ENCODE data around the gene EPHA5.
"Not testable (repeated sequence)": the region's sequence is repeated elsewhere in the genome, so short reads cannot be mapped to it uniquely, and the experiment has no call there.

EPHA5 gene

DNA sequence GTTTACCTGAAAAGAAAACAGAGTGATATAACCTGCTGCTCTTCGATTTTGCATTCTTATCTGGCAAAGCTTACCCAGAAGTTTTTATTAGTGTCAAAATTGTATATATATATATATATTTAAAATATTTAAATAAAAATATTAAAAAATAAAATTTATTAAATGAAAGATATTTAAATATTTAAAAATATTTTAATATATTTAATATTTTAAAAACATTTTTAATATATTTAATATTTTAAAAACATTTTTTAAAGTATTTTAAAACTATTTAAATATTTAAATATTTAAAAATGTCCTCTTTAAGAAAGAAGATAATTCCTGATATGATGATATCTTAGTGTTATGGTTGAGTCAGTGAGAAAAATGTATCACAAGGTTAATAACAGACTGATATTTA is 317.2 kb downstream of the EPHA5 start:
- DNase-seq, result no peak

DNA sequence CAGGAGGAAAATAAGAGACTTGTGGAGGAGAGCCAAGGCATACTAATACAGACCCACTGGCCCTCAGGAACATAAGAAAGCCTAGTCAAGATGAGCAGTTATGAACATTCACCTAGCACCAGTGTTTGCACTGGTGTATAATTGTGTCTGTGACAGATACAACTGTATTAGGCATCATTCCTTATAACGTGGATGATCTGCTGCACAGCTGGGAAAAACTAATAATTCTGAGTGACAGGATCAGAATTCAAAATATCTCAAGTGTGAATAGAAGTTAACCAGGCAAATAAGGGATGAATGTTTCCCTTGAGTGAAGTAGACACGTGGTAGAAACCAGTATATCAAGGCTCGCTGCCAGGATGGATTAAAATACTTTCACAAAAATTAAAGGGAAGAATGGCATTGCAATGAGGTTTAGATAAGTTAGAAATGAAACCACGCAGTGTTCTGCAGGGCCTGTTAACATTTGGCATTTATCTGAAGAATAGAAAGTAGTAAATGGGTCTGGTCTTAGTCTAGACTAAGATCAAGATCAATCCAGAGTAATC is 325.9 kb downstream of the EPHA5 start:
- no peak for DNase-seq

DNA sequence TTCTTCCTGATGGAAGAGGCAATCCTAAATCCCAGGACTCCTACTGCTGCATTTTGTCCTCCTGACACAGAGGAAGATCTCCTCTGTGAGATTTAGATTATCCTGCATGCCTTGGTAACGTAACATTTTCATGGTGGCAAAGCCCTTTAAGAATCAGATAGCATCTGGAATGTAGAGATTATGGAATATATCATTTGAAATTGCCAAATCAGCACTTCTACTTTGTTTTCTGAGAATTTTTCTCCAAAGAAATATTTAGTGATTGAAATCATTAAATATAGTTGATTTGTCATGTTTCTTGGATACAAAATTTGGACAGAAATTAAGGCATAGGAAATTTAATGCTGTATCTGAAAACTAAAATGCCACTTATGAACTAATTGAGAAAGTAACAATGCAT is 326.9 kb downstream of the EPHA5 start:
- DNase-seq, result no peak

DNA sequence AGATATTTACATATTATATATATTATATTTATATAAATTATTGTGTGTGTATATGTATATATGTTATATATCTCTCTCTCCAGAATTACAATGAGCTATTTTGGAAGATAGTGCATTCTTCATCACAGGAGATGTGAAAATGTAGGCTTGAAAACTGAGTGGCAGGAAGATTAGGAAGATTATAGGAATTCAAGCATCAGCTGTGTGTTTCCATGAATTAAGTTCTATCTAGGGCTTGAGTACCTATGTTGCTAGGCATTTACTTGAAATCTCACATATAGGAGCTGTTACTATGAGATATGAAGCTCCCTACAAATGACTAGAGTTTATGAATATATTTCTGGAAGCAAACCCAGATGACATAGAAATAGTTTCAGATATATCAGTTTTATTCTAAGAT is 328.7 kb downstream of the EPHA5 start:
- no peak for DNase-seq

DNA sequence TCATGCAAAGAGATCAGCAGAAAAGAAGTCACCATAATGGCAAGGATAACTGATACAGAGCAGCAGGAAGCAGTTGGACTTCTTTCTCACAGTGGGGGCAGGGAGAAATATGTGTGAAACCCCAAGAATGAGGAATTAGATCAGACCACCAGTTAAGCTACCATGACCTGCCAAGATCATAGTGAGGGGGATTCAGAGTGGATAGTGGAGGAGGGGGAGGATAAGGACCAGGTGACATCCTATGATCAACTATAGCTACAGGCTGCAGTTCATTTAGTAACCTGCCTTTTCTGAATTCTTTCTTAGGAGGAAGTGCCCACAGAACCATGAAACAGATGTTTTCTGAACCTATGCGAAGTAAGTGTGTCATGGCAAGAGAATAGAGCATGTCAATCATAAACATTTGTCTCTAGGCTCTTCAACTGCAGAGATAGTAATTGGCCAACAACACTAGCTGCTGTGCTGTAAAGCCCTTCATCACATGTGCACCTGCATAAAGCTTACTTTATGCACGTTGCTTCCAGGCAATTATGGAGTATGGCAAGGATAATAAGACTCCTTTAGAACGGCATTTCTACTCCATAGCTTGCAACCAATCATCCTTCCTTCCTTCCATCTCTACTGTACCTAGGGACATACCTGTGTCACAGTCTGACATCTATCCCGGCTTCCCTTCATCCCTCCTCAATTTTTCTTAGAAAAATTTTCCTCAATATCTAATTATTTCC is 329.7 kb downstream of the EPHA5 start:
- DNase-seq, result no peak

DNA sequence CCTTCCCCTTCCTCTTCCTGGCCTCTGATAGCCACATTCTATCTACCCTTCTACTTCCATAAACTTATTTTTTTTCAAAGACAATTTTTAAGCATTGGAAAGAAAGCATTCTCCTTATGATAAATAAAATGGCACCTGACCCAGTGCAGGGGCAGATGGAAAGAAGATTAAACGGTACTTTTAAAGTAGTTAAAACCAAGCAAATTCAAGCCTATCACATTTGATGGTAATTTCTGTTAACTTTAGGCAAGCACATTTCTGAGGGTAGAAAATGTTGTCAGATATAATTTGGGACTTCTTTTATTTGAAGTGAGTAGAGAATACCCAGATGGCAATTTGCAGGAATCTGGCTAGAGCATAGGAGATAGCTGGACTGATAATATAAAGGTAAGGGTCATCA is 332.9 kb downstream of the EPHA5 start:
- DNase-seq, result no peak

DNA sequence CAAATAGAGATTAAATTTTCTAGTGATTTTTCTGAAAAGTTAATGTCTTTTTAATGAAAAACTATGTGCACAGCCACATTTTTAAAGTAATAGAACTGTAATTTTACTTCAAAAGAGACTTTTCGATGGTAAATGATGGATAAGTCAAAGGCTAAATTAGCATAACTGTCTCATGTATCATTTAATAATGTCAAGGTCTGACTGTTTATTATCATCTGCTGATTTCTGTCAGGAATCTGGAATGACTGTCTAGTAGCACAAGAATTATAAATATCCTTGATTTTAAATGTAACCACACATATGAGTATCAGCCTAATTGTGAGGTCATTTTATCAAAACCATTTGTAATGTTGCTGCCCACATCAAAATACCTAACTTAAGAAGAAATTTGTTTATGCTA is 333.8 kb downstream of the EPHA5 start:
- no peak for DNase-seq

DNA sequence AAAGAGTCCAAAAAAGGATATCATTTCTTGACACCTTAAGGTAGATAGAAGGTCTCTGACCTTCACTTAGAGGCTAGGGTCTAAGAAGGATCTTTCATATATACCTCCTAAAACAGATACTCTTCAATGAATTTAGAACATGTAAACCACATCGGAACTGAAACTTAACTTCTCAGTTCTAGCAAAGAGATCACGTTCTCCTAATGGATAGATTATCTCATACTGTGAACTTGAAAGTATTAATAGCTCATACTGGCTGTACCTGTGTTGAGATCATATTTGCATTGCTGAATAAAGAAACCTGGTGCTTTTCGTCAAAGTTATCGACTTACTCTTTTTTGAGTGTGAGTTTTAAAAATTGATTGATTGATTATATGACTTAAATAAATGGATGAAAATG is 353.8 kb downstream of the EPHA5 start:
- no peak for DNase-seq

DNA sequence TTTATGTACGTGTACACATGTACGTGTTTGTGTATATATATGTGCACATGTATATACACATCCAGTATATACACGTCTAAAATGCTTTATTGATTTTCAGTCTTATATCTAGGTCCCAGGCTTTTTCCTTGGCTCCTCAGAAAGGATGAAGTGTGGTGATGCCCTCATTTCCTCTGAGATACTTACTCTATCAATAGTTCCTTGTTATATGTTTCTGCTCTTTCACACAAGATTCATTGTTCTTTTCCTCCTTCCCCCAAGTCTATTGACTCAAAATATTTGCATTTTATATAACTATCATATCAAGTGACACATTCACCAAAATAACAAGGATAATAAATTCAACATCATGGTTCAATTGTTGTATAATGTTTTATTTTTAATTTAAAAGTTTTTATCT is 359.2 kb downstream of the EPHA5 start:
- DNase-seq, result no peak

DNA sequence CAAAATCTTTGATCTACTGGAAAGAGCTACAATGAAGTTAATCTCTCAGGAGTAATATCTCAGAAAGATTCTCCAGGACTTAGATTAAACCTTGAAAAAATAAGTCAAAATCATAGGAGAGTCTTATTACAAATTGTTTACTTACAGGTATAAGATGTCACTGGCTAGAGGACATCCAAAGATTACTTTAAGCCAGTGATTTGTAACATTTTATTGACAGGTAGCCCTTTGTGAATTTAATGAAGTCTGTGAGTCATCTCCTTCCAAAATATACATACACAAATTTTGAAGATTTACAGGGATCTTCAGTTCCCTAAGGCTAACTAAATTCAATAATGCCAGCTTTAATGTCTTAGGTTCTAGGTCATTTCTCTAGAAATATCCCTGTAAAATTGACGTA is 359.7 kb downstream of the EPHA5 start:
- no peak for DNase-seq

DNA sequence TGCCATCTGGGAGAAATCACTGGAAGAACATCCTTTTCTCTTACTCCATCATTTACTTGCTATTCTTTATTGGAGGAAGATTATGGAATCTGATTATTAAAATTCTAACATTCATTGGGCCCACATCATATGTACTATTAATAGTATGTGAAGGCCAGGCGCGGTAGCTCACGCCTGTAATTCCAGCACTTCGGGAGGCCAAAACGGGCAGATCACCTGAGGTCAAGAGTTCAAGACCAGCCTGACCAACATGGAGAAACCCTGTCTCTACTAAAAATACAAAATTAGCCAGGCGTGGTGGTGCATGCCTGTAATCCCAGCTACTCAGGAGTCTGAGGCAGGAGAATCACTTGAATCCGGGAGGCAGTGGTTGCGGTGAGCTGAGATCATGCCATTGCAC is 361.7 kb downstream of the EPHA5 start:
- DNase-seq, result not testable (repeated sequence)

DNA sequence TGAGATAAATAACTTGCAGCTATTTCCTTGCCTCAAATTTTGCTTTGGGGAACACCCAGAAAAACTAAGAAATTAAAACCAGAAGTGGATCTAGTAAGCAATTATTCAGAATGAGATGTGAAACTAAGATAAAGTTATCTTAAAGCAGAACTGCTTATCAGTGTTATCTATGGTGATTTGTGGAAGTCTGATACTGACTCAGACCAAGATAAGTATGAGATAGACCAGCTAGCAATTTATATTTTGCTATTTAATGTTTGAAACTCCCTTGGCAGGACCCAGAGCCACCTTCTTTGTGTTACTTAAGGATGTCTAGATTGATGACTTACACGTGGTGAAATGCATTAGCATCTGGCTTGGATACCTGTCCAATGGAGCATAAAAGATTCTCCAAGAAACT is 368.1 kb downstream of the EPHA5 start:
- no peak for DNase-seq

DNA sequence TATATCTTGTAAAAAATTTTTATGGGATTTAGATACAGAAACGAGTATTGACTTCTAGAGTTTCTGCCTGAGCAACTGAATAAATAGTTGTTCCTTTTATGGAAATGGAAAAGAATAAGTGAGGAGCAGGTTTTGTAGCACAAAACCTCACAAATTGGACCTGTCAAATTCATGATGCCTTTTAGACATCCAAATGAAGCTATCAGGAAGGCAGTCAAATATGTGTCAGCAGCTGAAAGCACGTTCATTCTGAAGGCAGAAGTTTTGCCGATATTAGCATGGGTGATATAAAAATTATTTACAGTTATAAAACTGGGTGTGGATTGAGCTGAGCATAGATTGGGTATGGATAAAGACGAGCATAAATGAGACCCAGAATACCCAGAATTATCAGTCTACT is 374.0 kb downstream of the EPHA5 start:
- DNase-seq, result no peak

DNA sequence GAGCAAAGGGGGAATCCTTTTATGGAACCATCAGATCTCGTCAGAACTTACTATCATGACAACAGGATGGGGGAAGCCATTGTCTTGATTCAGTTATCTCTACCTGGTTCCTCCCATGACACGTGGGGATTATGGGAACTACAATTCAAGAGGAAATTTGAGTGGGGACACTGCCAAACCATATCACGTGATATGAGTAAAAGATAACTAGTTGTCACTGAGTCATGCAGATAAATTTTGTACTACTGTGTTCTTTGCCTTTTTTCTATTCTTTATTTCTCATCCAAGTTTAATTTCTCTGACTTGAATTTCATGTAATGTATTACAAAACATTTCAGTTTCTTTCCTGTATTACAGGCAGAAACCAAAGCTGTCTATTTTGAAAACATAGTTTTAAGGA is 383.2 kb downstream of the EPHA5 start:
- DNase-seq, result no peak
